NCI-H2029 (cell line): ENCODE measurements around the gene UBAC2.

Experiments used
- DNase-seq: peaks from one replicate; lab custom pipeline; 2025; lab: John Stamatoyannopoulos, UW

The UBAC2 gene

DNA sequence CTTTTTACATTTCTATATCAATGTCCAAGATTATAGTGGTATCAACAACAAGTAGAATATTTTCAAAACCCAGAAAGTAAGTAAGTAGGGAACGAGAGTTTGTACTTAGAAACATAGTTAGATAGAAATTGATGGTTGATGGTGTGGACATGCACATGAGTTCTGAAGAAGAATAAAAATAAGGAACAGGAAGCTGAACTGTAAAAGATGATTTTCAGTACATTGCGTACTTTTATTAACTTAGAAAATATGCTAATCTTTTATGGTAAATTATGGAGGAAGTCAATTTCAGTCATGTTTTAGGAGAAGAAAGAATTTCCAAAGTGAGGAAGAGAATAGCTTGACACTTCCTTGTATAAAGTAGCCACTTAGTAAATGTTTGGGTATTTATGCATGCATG is 69.9 kb downstream of the UBAC2 start:
- DNase-seq: no peak

DNA sequence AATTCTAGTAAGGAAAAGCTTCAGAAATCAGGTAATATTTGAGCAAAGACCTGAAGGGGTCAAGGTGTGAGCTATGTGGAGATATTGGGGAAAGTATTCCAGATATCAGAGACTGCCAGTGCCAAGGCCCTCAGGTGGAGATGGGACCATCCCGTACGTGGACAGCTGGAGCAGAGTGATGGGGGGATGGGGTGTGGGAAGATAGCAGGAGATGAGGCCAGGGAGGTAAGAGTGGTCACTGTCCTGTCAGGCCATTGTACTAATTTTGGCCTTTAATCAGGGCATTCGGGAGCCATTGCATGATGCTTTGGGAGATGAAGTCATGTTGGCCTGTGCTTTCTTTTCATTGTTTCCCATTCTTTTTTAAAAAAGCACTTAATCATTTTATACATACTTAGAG is 70.6 kb downstream of the UBAC2 start:
- DNase-seq: no peak

DNA sequence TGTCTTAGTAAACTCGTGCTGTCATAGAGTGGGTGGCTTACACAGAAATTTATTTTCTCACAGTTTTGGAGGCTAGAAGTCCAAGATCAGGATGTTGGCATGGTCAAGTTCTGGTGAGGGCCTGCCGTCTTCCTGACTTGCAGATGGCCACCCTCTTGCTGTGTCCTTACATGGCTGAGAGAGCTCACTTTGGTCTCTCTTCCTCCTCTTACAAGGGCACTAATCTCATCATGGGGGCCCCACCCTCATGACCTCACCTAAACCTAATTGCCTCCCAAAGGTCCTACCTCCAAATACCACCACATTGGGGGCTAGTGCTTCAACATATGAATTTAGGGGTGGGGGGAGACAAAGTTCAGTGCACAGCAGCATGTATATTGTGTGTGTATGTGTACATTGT is 71.8 kb downstream of the UBAC2 start:
- no peak for DNase-seq

DNA sequence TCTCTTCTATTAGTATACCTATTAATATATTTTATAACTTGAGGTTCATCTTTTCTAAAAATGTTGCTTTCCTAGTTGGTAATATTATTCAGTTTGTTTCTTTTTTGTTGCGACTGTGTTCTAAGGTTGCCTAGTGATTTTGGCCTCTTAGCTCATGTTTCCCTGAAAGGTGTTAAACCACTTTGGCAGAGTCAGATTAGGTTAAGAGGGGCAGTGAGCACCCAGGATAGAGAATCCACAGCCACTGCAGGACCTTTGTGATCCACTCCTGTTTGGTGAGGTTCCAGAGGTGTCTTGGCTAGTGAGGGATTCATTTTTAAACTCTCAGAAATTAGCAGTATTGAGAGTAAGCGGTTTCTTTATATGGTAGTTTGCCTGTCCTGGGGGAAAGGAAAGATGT is 72.5 kb downstream of the UBAC2 start:
- no peak for DNase-seq

GRCh38 chr13:99275093-99275469 is 74.4 kb downstream of the UBAC2 start:
- no peak for DNase-seq

DNA sequence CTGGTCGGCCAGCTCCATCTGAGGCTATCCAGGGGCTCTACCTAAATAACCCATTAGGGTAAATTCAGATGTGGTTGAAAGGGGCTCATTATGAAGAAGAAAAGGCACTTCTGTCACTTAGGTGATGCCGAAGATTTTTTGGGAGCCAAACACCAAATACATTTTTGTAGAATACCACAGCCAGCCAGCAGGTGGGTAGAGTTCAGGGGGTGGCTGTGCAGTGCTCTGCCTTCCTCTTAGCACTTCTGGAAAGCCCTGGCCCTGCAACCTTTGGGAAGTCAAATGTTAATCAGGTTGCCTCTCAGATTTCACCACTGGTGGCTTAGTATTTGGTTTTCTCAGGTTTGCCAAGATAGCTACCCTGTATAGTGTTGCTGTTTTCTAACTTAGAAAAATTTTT is 76.1 kb downstream of the UBAC2 start:
- DNase-seq: no peak

DNA sequence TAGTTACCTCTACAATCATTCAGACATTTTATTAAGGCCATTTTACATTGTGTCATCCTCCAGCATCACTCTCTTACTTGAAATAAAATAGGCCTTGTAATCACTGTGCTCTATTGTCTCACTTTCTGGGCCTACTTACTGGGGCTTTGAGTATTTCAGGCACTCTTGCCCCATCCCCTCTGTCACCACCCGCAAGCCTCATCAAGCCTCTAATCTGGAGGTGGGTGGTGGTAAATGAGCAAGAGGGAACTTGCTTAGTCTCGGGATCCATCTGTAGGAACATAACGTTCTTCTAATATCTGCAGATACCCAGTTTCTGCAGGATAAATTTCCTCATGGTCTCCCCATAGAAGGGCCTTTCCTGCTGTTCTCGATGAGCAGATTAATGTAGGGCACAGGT is 77.0 kb downstream of the UBAC2 start:
- DNase-seq: no peak

GRCh38 chr13:99278200-99278599 is 77.5 kb downstream of the UBAC2 start:
- no peak for DNase-seq

DNA sequence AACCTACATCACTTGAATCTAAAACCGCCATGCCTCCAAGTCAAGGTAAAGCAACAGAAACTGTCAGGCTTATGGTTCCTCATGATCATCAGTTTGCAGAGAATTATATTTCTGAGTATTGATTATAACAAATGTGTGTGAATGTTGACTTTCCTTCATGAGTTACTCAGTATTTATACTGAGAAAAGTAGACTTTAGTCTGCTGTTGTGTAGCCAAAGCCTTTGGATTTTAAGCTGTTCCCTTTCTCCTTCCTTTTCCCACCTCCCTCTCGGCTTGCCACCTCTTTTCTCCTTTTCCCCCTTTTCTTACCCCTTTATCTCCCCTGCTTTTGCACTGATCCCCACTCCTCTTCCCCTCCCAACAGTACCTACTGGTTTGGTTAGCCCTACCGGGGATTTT is 78.2 kb downstream of the UBAC2 start:
- no peak for DNase-seq

GRCh38 chr13:99279637-99280036 is 79.0 kb downstream of the UBAC2 start:
- no peak for DNase-seq

GRCh38 chr13:99280166-99280565 is 79.5 kb downstream of the UBAC2 start:
- DNase-seq: no peak

- DNase-seq: no peak
Measured at GRCh38 chr13:99281811-99282263, 81.2 kb downstream of the UBAC2 start.

DNA sequence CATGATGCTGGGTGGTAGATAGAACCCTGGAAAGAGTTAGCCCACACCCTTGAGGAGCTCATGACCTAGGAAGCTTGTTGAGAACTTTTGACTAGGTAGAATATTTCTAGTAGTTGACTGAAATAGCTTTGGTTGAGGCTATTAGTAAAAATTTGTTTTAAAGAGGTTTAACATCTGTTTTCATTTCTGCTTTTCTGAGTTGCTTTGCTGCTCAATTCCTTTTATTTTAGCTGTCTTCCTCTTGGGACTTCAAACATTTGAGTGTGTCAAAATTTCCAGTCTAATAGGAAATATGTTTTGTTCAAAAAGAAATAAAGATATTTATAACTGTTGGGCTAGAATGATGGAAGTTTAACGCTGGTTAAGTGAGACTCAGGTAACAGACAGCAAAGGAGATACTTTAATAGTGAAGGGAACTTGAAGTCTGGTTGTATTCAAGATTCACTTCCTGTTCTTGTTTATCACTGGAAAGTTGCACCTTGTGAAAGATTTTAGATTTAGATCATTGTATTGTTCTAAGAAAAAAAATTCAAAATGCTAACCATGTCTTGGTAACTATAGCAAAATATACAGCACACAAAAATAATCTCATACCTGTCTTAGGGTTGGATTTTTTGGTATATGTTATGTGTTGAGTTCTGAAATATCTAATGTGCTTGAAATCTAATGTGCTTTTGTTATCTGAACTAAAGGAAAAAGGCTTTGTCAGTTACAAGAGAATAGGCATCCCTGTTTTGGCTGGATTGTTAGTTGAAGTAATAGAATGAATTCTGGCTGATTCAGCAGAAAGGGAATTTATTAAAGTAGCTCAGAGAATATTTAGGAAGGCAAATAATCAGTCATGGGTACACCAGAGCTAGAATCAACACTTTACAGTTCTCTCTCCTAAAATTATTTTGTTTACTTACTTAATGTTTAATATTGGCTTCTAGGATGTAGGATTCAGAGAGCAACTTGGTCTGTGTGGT is 81.9 kb downstream of the UBAC2 start:
- DNase-seq: no peak

GRCh38 chr13:99285432-99286182 is 85.0 kb downstream of the UBAC2 start:
- DNase-seq: no peak

DNA sequence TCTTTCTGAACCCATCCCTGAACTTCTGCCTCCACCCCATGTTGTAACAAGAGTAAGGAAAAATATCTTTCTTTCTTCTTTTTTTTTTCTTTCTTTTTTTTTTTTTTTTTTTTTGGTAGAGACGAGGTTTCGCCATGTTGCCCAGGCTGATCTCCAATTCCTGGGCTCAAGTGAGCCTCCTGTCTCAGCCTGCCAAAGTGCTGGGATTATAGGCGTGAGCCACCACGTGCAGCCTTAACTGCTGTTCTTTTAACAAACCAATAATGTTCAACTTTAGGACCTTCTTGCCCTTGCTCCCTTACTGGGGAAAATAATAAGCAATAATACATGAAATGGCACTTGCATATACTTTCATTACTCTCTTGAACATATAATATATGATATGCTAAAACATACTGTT is 86.9 kb downstream of the UBAC2 start:
- DNase-seq: no peak

DNA sequence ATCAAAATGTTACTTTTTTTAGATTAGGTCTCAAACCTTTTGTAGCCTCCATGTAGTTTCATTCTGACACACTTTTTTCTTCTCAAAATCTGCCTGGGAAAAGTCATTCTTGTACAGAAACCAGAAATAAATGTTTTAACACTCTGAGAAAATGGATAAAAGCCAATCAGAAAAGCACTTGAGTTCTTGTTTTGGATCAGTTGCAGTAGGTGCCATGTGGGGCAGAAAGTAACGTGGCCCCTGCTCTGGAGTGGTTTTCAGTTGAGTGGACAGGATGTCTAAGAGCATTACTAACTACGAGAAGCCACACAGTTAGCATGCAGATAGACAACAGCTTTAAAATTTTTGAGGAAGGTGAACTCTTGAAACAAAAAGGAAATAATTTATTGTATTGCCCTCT is 87.4 kb downstream of the UBAC2 start:
- DNase-seq: no peak

DNA sequence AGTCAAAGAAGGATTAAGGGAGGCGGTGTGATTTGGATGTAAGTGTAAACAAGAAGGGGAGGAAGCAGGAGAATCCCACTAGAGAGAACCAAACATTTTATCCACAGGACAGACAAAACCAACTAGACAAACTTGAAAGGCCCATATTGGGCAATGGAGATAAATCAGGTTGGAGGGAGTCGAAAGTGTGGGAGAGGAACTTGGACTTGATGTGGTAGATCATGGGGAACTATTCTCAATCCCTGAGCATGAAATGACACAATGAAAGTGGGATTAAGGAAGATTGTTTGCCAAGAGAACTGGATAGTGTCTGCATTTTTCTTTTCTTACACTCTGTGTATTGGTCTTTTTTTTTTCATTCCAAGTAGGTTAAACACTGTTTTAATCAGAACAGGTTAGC is 88.6 kb downstream of the UBAC2 start:
- no peak for DNase-seq

GRCh38 chr13:99289674-99290337 is 89.2 kb downstream of the UBAC2 start:
- no peak for DNase-seq

DNA sequence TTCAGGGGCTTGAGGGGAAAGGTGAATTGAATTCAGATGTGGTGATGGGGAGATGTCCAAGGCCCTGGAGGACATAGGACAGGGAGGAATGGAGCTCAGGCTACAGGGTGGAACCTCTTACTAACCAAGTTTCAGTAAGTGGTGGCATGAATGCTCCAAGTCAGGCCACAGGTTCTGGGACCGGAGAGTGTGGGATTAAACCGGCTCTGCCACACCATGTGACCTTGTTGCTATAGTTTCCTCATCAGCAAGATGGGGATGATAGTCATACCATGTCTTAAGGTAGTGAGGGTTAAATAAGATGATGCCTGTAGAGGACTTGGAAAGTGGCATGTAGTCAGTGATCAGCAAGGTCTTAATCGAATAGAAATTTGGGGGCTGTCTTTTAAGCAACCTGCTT is 90.2 kb downstream of the UBAC2 start:
- no peak for DNase-seq

DNA sequence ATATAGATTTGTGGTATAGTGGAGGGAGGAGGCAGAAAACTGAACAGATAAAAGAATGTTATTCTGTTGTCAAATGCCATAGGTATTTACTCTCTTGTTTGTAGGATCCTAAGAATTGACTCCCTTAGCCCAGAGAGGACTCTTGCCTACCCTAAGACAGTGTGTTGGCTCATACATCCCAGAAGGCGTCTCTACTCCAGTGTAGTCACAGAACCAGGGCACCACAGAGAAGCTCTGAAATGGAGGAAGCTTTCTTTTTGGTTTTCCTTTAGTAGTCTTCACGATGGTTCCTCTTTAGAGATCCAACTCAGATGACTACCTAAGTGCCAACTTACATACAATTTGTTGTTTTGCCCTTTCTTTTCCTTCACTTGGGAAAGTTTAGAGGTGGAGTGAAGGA is 92.5 kb downstream of the UBAC2 start:
- DNase-seq: no peak

DNA sequence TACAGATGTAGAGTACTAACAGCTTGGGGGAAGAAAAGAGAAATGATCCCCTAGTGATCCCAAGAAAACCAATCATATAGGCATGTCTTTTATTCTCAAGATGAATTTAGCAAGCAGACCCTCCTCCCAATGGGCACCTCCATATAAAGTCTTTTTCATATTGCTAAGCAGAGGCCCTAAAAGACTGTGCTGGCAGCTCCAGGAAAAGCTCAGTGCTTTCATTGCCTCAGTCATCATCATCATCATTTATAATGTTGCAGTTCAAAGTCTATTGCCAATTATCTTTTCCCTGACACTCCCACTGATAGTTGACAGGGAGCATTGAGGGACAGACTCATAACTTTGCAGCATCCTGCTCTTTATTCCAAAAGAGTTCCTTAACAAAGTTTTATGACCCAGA is 93.5 kb downstream of the UBAC2 start:
- no peak for DNase-seq

DNA sequence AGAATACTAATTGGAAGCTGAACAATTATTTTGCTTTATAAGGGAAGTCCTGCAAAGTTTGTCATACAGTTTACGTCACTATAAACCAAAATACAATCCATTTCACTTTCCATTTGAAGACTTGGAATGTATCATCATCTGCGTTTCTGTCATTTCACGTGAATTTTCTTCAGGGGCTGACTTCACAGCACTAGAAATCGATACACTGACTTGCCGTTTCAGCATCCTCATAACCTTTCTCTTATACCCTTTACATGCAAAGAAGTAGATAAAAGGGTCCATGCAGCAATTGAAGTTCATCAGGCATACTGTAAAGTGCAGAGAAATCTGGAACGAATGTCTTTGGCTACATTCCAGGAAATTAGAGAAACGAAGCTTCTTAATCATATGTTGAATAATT is 94.3 kb downstream of the UBAC2 start:
- no peak for DNase-seq
